Measurements from ENCODE around the gene AUTS2.

Gene AUTS2

GRCh38 chr7:70241536-70242175, 643.4 kb downstream of the AUTS2 start:
- H2BK5ac ChIP-seq (ENCODE audit: low read length), result no peak overlapping the region
- no peak overlapping the region for H2BK120ac ChIP-seq (ENCODE audit: low read depth, low read length)
- no peaks in the 10 kb centered on the region for H3K79me2 ChIP-seq (ENCODE audit: control insufficient read depth, insufficient read depth, low read length)
- no peak overlapping the region for H4K5ac ChIP-seq (ENCODE audit: low read length)
- no peak overlapping the region for H3K23ac ChIP-seq (ENCODE audit: low read length)
- H3K27me3 ChIP-seq (ENCODE audit: insufficient read depth, low read length, poor library complexity), result no peaks in the 10 kb centered on the region
- no peak for DNase-seq
- H3K56ac ChIP-seq (ENCODE audit: low read length), result no peak overlapping the region
- no peak overlapping the region for H2BK15ac ChIP-seq (replicated peaks; ENCODE audit: low read depth)
- H2AK5ac ChIP-seq (ENCODE audit: low read length), result no peak overlapping the region
- H3K4me1 ChIP-seq (ENCODE audit: control insufficient read depth, low read depth, low read length), result no peaks in the 10 kb centered on the region
- H3K18ac ChIP-seq (ENCODE audit: low read length), result no peak overlapping the region
- no peaks in the 10 kb centered on the region for H3K79me1 ChIP-seq (ENCODE audit: low read length)
- H4K8ac ChIP-seq (ENCODE audit: low read depth, low read length), result no peak overlapping the region
- H3K9ac ChIP-seq (ENCODE audit: low read length), result no peak overlapping the region
- H3K4me2 ChIP-seq (ENCODE audit: low read length), result no peak overlapping the region
- no peaks in the 10 kb centered on the region for H3K36me3 ChIP-seq (ENCODE audit: control insufficient read depth, insufficient read depth, low read length)
- H3K4me3 ChIP-seq (ENCODE audit: low read length), result no peak overlapping the region
- no peak overlapping the region for H3K27ac ChIP-seq (ENCODE audit: low read depth, low read length)
- no peak overlapping the region for H3K4ac ChIP-seq (ENCODE audit: low read depth, low read length)
- WGBS (ENCODE audit: extremely low coverage, insufficient coverage, low lambda C conversion rate), result no CpG with 5 or more reads among the region's 2 CpGs

GRCh38 chr7:70242826-70243225, 644.6 kb downstream of the AUTS2 start:
- H2BK120ac ChIP-seq (ENCODE audit: low read depth, low read length), result no peak overlapping the region
- no peak overlapping the region for H3K27ac ChIP-seq (ENCODE audit: low read depth, low read length)
- H3K56ac ChIP-seq (ENCODE audit: low read length), result no peak overlapping the region
- no peaks in the 10 kb centered on the region for H3K27me3 ChIP-seq (ENCODE audit: insufficient read depth, low read length, poor library complexity)
- no peaks in the 10 kb centered on the region for H3K36me3 ChIP-seq (ENCODE audit: control insufficient read depth, insufficient read depth, low read length)
- no peak overlapping the region for H4K8ac ChIP-seq (ENCODE audit: low read depth, low read length)
- no peak for DNase-seq
- no peak overlapping the region for H3K18ac ChIP-seq (ENCODE audit: low read length)
- no peaks in the 10 kb centered on the region for H3K79me1 ChIP-seq (ENCODE audit: low read length)
- no peak overlapping the region for H3K9ac ChIP-seq (ENCODE audit: low read length)
- no peak overlapping the region for H3K4ac ChIP-seq (ENCODE audit: low read depth, low read length)
- H4K5ac ChIP-seq (ENCODE audit: low read length), result no peak overlapping the region
- no peaks in the 10 kb centered on the region for H3K79me2 ChIP-seq (ENCODE audit: control insufficient read depth, insufficient read depth, low read length)
- no peak overlapping the region for H2BK15ac ChIP-seq (replicated peaks; ENCODE audit: low read depth)
- no peaks in the 10 kb centered on the region for H3K4me1 ChIP-seq (ENCODE audit: control insufficient read depth, low read depth, low read length)
- no peak overlapping the region for H3K4me3 ChIP-seq (ENCODE audit: low read length)
- H3K4me2 ChIP-seq (ENCODE audit: low read length), result no peak overlapping the region
- WGBS (ENCODE audit: extremely low coverage, insufficient coverage, low lambda C conversion rate), result no CpG with 5 or more reads among the region's 4 CpGs
- H2BK5ac ChIP-seq (ENCODE audit: low read length), result no peak overlapping the region
- H2AK5ac ChIP-seq (ENCODE audit: low read length), result no peak overlapping the region
- no peak overlapping the region for H3K23ac ChIP-seq (ENCODE audit: low read length)

- Histone ChIP-seq H3K79me2 (ENCODE audit: control insufficient read depth, insufficient read depth, low read length) (no peaks in the 10 kb centered on the region), H2BK120ac (ENCODE audit: low read depth, low read length) (no peak overlapping the region)
- WGBS (ENCODE audit: extremely low coverage, insufficient coverage, low lambda C conversion rate), result no CpG with 5 or more reads among the region's 2 CpGs
Measured at GRCh38 chr7:70243443-70243842, 645.2 kb downstream of the AUTS2 start.

DNA sequence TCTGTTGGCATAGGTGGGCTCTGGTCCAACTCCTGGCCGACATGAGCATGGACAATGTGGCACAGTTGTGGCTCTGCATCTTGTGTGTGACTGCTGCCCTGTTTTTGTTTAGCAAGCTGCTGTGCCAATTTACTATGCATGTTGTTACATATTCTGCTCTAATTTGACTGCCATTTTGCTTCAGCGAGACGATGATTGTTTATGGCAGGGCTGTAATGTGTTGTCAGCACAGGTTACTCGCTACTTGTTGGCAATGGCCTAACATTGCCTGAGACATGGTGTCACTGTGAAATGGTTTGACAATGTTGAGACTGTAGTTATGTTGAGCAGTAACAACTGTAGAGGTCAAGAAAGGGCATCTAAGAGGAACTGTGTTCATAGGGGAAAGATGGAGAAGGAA, 659.6 kb downstream of the AUTS2 start:
- DNase-seq, result no peak
- no peak overlapping the region for H3K4ac ChIP-seq (ENCODE audit: low read depth, low read length)
- H2AK5ac ChIP-seq (ENCODE audit: low read length), result no peak overlapping the region
- no peak overlapping the region for H2BK120ac ChIP-seq (ENCODE audit: low read depth, low read length)
- no peaks in the 10 kb centered on the region for H3K79me1 ChIP-seq (ENCODE audit: low read length)
- no peak overlapping the region for H3K18ac ChIP-seq (ENCODE audit: low read length)
- H3K56ac ChIP-seq (ENCODE audit: low read length), result no peak overlapping the region
- no peak overlapping the region for H2BK5ac ChIP-seq (ENCODE audit: low read length)
- no peak overlapping the region for H2BK15ac ChIP-seq (replicated peaks; ENCODE audit: low read depth)
- H3K27ac ChIP-seq (ENCODE audit: low read depth, low read length), result no peak overlapping the region
- WGBS (ENCODE audit: extremely low coverage, insufficient coverage, low lambda C conversion rate), result no CpG with 5 or more reads among the region's 4 CpGs
- no peak overlapping the region for H4K5ac ChIP-seq (ENCODE audit: low read length)
- H3K4me1 ChIP-seq (ENCODE audit: control insufficient read depth, low read depth, low read length), result no peaks in the 10 kb centered on the region
- H3K4me2 ChIP-seq (ENCODE audit: low read length), result no peak overlapping the region
- no peak overlapping the region for H4K8ac ChIP-seq (ENCODE audit: low read depth, low read length)
- no peak overlapping the region for H3K9ac ChIP-seq (ENCODE audit: low read length)
- no peak overlapping the region for H3K4me3 ChIP-seq (ENCODE audit: low read length)
- no peak overlapping the region for H3K23ac ChIP-seq (ENCODE audit: low read length)
- H3K36me3 ChIP-seq (ENCODE audit: control insufficient read depth, insufficient read depth, low read length), result no peaks in the 10 kb centered on the region
- no peaks in the 10 kb centered on the region for H3K79me2 ChIP-seq (ENCODE audit: control insufficient read depth, insufficient read depth, low read length)
- no peaks in the 10 kb centered on the region for H3K27me3 ChIP-seq (ENCODE audit: insufficient read depth, low read length, poor library complexity)

More at GRCh38 chr7:70243443-70243842, 645.2 kb downstream of the AUTS2 start:
- Histone ChIP-seq H2BK5ac (ENCODE audit: low read length) (no peak overlapping the region), H3K4me3 (ENCODE audit: low read length) (no peak overlapping the region), H3K9ac (ENCODE audit: low read length) (no peak overlapping the region), H3K79me1 (ENCODE audit: low read length) (no peaks in the 10 kb centered on the region), H3K23ac (ENCODE audit: low read length) (no peak overlapping the region), H3K4me2 (ENCODE audit: low read length) (no peak overlapping the region), H3K4me1 (ENCODE audit: control insufficient read depth, low read depth, low read length) (no peaks in the 10 kb centered on the region), H4K8ac (ENCODE audit: low read depth, low read length) (no peak overlapping the region), H3K56ac (ENCODE audit: low read length) (no peak overlapping the region), H3K4ac (ENCODE audit: low read depth, low read length) (no peak overlapping the region), H3K36me3 (ENCODE audit: control insufficient read depth, insufficient read depth, low read length) (no peaks in the 10 kb centered on the region), H3K27ac (ENCODE audit: low read depth, low read length) (no peak overlapping the region), H3K27me3 (ENCODE audit: insufficient read depth, low read length, poor library complexity) (no peaks in the 10 kb centered on the region), H2BK15ac (replicated peaks; ENCODE audit: low read depth) (no peak overlapping the region), H4K5ac (ENCODE audit: low read length) (no peak overlapping the region), H3K18ac (ENCODE audit: low read length) (no peak overlapping the region), H2AK5ac (ENCODE audit: low read length) (no peak overlapping the region)
- DNase-seq, result no peak

- Histone ChIP-seq H3K9ac (ENCODE audit: low read length) (no peak overlapping the region), H2BK120ac (ENCODE audit: low read depth, low read length) (no peak overlapping the region)
- no peak for DNase-seq
Measured at GRCh38 chr7:70259502-70259901, 661.2 kb downstream of the AUTS2 start.

More at GRCh38 chr7:70259502-70259901, 661.2 kb downstream of the AUTS2 start:
- Histone ChIP-seq H3K56ac (ENCODE audit: low read length) (no peak overlapping the region), H3K18ac (ENCODE audit: low read length) (no peak overlapping the region), H3K23ac (ENCODE audit: low read length) (no peak overlapping the region), H3K4ac (ENCODE audit: low read depth, low read length) (no peak overlapping the region), H4K8ac (ENCODE audit: low read depth, low read length) (no peak overlapping the region), H2BK5ac (ENCODE audit: low read length) (no peak overlapping the region), H3K27ac (ENCODE audit: low read depth, low read length) (no peak overlapping the region), H3K36me3 (ENCODE audit: control insufficient read depth, insufficient read depth, low read length) (no peaks in the 10 kb centered on the region), H2BK15ac (replicated peaks; ENCODE audit: low read depth) (no peak overlapping the region), H3K27me3 (ENCODE audit: insufficient read depth, low read length, poor library complexity) (no peaks in the 10 kb centered on the region), H4K5ac (ENCODE audit: low read length) (no peak overlapping the region), H3K79me2 (ENCODE audit: control insufficient read depth, insufficient read depth, low read length) (no peaks in the 10 kb centered on the region), H3K4me2 (ENCODE audit: low read length) (no peak overlapping the region), H2AK5ac (ENCODE audit: low read length) (no peak overlapping the region), H3K4me1 (ENCODE audit: control insufficient read depth, low read depth, low read length) (no peaks in the 10 kb centered on the region), H3K4me3 (ENCODE audit: low read length) (no peak overlapping the region), H3K79me1 (ENCODE audit: low read length) (no peaks in the 10 kb centered on the region)
- no CpG with 5 or more reads among the region's 1 CpG for WGBS (ENCODE audit: extremely low coverage, insufficient coverage, low lambda C conversion rate)

All from mesendoderm (in vitro differentiated cells).